HUES48 (cell line): ENCODE data around the gene COL4A2.

Experiments
- H3K27ac ChIP-seq: one replicate; pipeline ENCODE4 v1.7.0; 2013; ENCODE audit warnings: low read depth, low read length, inconsistent platforms
- H3K27me3 ChIP-seq: 2 replicates; pipeline ENCODE4 v1.6.1; 2013; ENCODE audit warnings: mild to moderate bottlenecking, low read length; ENCODE audit not compliant: control insufficient read depth, insufficient read depth
- H3K36me3 ChIP-seq: 2 replicates; pipeline ENCODE4 v1.6.1; 2013; ENCODE audit warnings: low read length; ENCODE audit not compliant: control insufficient read depth, insufficient read depth
- H3K4me1 ChIP-seq: 2 replicates; pipeline ENCODE4 v1.6.1; 2013; ENCODE audit warnings: mild to moderate bottlenecking, low read length; ENCODE audit not compliant: control insufficient read depth, insufficient read depth
- H3K4me3 ChIP-seq: 2 replicates; pipeline ENCODE4 v1.5.1; 2013; ENCODE audit warnings: mild to moderate bottlenecking, low read depth, low read length
- H3K9ac ChIP-seq: 2 replicates; pipeline ENCODE4 v1.6.1; 2013; ENCODE audit warnings: mild to moderate bottlenecking, low read depth, low read length, moderate library complexity
- H3K9me3 ChIP-seq: 2 replicates; pipeline ENCODE4 v1.6.1; 2013; ENCODE audit warnings: low read length; ENCODE audit not compliant: control insufficient read depth, insufficient read depth

The COL4A2 gene

GRCh38 chr13:110337247-110337646 is 30.2 kb downstream of the COL4A2 start:
- H3K9me3 ChIP-seq: no peaks in the 10 kb centered on the region
- H3K36me3 ChIP-seq: no peaks in the 10 kb centered on the region
- no peak overlapping the region for H3K27ac ChIP-seq
- no peaks in the 10 kb centered on the region for H3K27me3 ChIP-seq
- no peak overlapping the region for H3K4me3 ChIP-seq
- H3K4me1 ChIP-seq: peaks cover 19% of the 10 kb centered on the region
- no peak overlapping the region for H3K9ac ChIP-seq

GRCh38 chr13:110338441-110339101 is 31.5 kb downstream of the COL4A2 start:
- H3K9me3 ChIP-seq: no peaks in the 10 kb centered on the region
- no peaks in the 10 kb centered on the region for H3K27me3 ChIP-seq
- no peak overlapping the region for H3K4me3 ChIP-seq
- no peak overlapping the region for H3K9ac ChIP-seq
- H3K4me1 ChIP-seq: peaks cover 26% of the 10 kb centered on the region
- no peaks in the 10 kb centered on the region for H3K36me3 ChIP-seq
- H3K27ac ChIP-seq: peak overlapping the region; percentile 26

GRCh38 chr13:110339263-110339662 is 32.2 kb downstream of the COL4A2 start:
- Histone ChIP-seq H3K36me3 (no peaks in the 10 kb centered on the region), H3K27me3 (no peaks in the 10 kb centered on the region), H3K27ac (no peak overlapping the region), H3K4me1 (peaks cover 26% of the 10 kb centered on the region), H3K4me3 (no peak overlapping the region), H3K9me3 (no peaks in the 10 kb centered on the region), H3K9ac (no peak overlapping the region)

- H3K27me3 ChIP-seq: no peaks in the 10 kb centered on the region
Observed at GRCh38 chr13:110339975-110340550, 33.0 kb downstream of the COL4A2 start.

GRCh38 chr13:110340812-110341444 is 33.8 kb downstream of the COL4A2 start:
- Histone ChIP-seq H3K27me3 (no peaks in the 10 kb centered on the region), H3K9ac (no peak overlapping the region), H3K36me3 (no peaks in the 10 kb centered on the region), H3K4me3 (no peak overlapping the region), H3K9me3 (no peaks in the 10 kb centered on the region), H3K4me1 (peaks cover 26% of the 10 kb centered on the region), H3K27ac (no peak overlapping the region)

More at GRCh38 chr13:110339975-110340550, 33.0 kb downstream of the COL4A2 start:
- Histone ChIP-seq H3K27ac (no peak overlapping the region), H3K4me1 (peaks cover 26% of the 10 kb centered on the region), H3K4me3 (no peak overlapping the region), H3K9ac (no peak overlapping the region), H3K9me3 (no peaks in the 10 kb centered on the region), H3K36me3 (no peaks in the 10 kb centered on the region)

GRCh38 chr13:110341445-110342244 is 34.6 kb downstream of the COL4A2 start:
- Histone ChIP-seq H3K9ac (no peak overlapping the region), H3K4me1 (peaks cover 26% of the 10 kb centered on the region), H3K9me3 (no peaks in the 10 kb centered on the region)

GRCh38 chr13:110342474-110342873 is 35.4 kb downstream of the COL4A2 start:
- Histone ChIP-seq H3K4me3 (no peak overlapping the region), H3K27ac (no peak overlapping the region), H3K4me1 (peaks cover 26% of the 10 kb centered on the region), H3K27me3 (no peaks in the 10 kb centered on the region), H3K36me3 (no peaks in the 10 kb centered on the region), H3K9me3 (no peaks in the 10 kb centered on the region), H3K9ac (no peak overlapping the region)

More at GRCh38 chr13:110341445-110342244, 34.6 kb downstream of the COL4A2 start:
- Histone ChIP-seq H3K36me3 (no peaks in the 10 kb centered on the region), H3K27ac (no peak overlapping the region), H3K27me3 (no peaks in the 10 kb centered on the region), H3K4me3 (no peak overlapping the region)

GRCh38 chr13:110343241-110343865 is 36.3 kb downstream of the COL4A2 start:
- no peaks in the 10 kb centered on the region for H3K9me3 ChIP-seq
- H3K27me3 ChIP-seq: no peaks in the 10 kb centered on the region
- no peak overlapping the region for H3K27ac ChIP-seq
- H3K4me3 ChIP-seq: no peak overlapping the region
- no peaks in the 10 kb centered on the region for H3K36me3 ChIP-seq
- no peak overlapping the region for H3K9ac ChIP-seq
- H3K4me1 ChIP-seq: peaks cover 24% of the 10 kb centered on the region

GRCh38 chr13:110344320-110344719 is 37.2 kb downstream of the COL4A2 start:
- no peak overlapping the region for H3K4me3 ChIP-seq
- no peaks in the 10 kb centered on the region for H3K27me3 ChIP-seq
- no peak overlapping the region for H3K27ac ChIP-seq
- no peaks in the 10 kb centered on the region for H3K9me3 ChIP-seq
- no peaks in the 10 kb centered on the region for H3K36me3 ChIP-seq
- H3K9ac ChIP-seq: no peak overlapping the region
- H3K4me1 ChIP-seq: peaks cover 17% of the 10 kb centered on the region

- Histone ChIP-seq H3K27me3 (no peaks in the 10 kb centered on the region), H3K27ac (no peak overlapping the region), H3K9ac (no peak overlapping the region), H3K36me3 (no peaks in the 10 kb centered on the region), H3K4me3 (no peak overlapping the region), H3K4me1 (peaks cover 17% of the 10 kb centered on the region), H3K9me3 (no peaks in the 10 kb centered on the region)
Observed at GRCh38 chr13:110345266-110345665, 38.2 kb downstream of the COL4A2 start.
